ENCODE data around the gene LAGE3.

GRCh38 chrX:154515966-154516655, 37.0 kb upstream of the LAGE3 start, which contains the start of gene FAM3A:
- peak in 1 of 2 donors; percentile 73 for TF ChIP-seq POLR2A (IDR thresholded peaks at IDR 0.05)
- TF ChIP-seq, protein P1, sequence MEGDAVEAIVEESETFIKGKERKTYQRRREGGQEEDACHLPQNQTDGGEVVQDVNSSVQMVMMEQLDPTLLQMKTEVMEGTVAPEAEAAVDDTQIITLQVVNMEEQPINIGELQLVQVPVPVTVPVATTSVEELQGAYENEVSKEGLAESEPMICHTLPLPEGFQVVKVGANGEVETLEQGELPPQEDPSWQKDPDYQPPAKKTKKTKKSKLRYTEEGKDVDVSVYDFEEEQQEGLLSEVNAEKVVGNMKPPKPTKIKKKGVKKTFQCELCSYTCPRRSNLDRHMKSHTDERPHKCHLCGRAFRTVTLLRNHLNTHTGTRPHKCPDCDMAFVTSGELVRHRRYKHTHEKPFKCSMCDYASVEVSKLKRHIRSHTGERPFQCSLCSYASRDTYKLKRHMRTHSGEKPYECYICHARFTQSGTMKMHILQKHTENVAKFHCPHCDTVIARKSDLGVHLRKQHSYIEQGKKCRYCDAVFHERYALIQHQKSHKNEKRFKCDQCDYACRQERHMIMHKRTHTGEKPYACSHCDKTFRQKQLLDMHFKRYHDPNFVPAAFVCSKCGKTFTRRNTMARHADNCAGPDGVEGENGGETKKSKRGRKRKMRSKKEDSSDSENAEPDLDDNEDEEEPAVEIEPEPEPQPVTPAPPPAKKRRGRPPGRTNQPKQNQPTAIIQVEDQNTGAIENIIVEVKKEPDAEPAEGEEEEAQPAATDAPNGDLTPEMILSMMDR (IDR thresholded peaks at IDR 0.05): no peak
- TF ChIP-seq POLR2AphosphoS5 (IDR thresholded peaks at IDR 0.05): peak; percentile 3 to 64 (median 14)
- TF ChIP-seq EP300 (IDR thresholded peaks at IDR 0.05): no peak

Data from suprapubic skin (tissue), 4 donors.